GM12891 (cell line): ENCODE data around the gene CTNNA2.

Experiments
- PAX5 ChIP-seq: IDR thresholded peaks from 2 replicates; pipeline ENCODE4 v1.6.1; 2011; ENCODE audit warnings: low read length, moderate library complexity, mild to moderate bottlenecking; ENCODE audit not compliant: insufficient read depth, severe bottlenecking
- POLR2A ChIP-seq: IDR thresholded peaks from 2 replicates; pipeline ENCODE4 v1.6.1; 2011; ENCODE audit warnings: low read depth, low read length, control low read depth
- POLR2AphosphoS5 ChIP-seq: IDR thresholded peaks from 2 replicates; pipeline ENCODE4 v1.6.1; 2011; ENCODE audit warnings: low read depth, low read length, control low read depth
- POU2F2 ChIP-seq: IDR thresholded peaks from 2 replicates; pipeline ENCODE4 v1.6.1; 2011; ENCODE audit warnings: low read depth, mild to moderate bottlenecking, control low read depth, low read length, moderate library complexity
- SPI1 ChIP-seq: IDR thresholded peaks from 2 replicates; pipeline ENCODE4 v1.6.1; 2011; ENCODE audit warnings: low read depth, low read length, control low read depth
- TAF1 ChIP-seq: IDR thresholded peaks from 2 replicates; pipeline ENCODE4 v1.6.1; 2011; ENCODE audit warnings: low read depth, low read length, control low read depth

- TF ChIP-seq POLR2A (no peak), POLR2AphosphoS5 (no peak), TAF1 (no peak), POU2F2 (no peak), SPI1 (no peak), PAX5 (no peak)
Observed at GRCh38 chr2:79512442-79513401, at the start of gene CTNNA2.
